AG09319 (cell line): ENCODE data around the gene MRPS9.

Experiments used
- DNase-seq: peaks from one replicate; pipeline ENCODE4 v3.0.0-alpha.2; 2010; ENCODE audit warnings: low read depth; ENCODE audit errors: extremely low read depth
- CTCF ChIP-seq: IDR thresholded peaks from 2 replicates; pipeline ENCODE4 v1.5.1; 2011; ENCODE audit warnings: low read depth, mild to moderate bottlenecking, inconsistent platforms, low read length, moderate library complexity

MRPS9 gene

GRCh38 chr2:105149272-105149671 is 111.4 kb downstream of the MRPS9 start:
- TF ChIP-seq CTCF: no peak
- no peak for DNase-seq
